ENCODE results near the gene STK32A.
A peak's percentile ranks its signal among the peaks of the same experiment; 100 is the strongest.
"Not testable (repeated sequence)": the region's sequence is repeated elsewhere in the genome, so short reads cannot be mapped to it uniquely, and the experiment has no call there.

The STK32A gene

GRCh38 chr5:147234239-147234824 is 494 bp upstream of the STK32A start:
- Mint-ChIP-seq H3K27ac (no peak overlapping the region), H3K9me3 (no peaks in the 10 kb centered on the region), H3K4me3 (peak overlapping the region; percentile 35), H3K36me3 (no peaks in the 10 kb centered on the region), H3K4me1 (peaks cover 12% of the 10 kb centered on the region)
- DNase-seq (ENCODE audit: low spot score in 2 of 2), result no peak
- ATAC-seq, result peak; percentile 31

GRCh38 chr5:147240266-147240985 is 5.6 kb downstream of the STK32A start:
- Mint-ChIP-seq H3K27ac (no peak overlapping the region), H3K4me1 (no peaks in the 10 kb centered on the region), H3K9me3 (no peaks in the 10 kb centered on the region), H3K4me3 (no peak overlapping the region), H3K36me3 (no peaks in the 10 kb centered on the region)
- ATAC-seq (no peak), DNase-seq (ENCODE audit: low spot score in 2 of 2) (no peak)

GRCh38 chr5:147243238-147243637 is 8.4 kb downstream of the STK32A start:
- not testable (repeated sequence) for ATAC-seq; H3K4me1 Mint-ChIP-seq; DNase-seq (ENCODE audit: low spot score in 2 of 2); H3K36me3 Mint-ChIP-seq; H3K4me3 Mint-ChIP-seq; H3K27ac Mint-ChIP-seq; H3K9me3 Mint-ChIP-seq

- H3K4me1 Mint-ChIP-seq, result no peaks in the 10 kb centered on the region
- no peak overlapping the region for H3K4me3 Mint-ChIP-seq
- H3K27ac Mint-ChIP-seq, result no peak overlapping the region
- peaks cover 5% of the 10 kb centered on the region for H3K9me3 Mint-ChIP-seq
- ATAC-seq (no peak), DNase-seq (ENCODE audit: low spot score in 2 of 2) (no peak)
- H3K36me3 Mint-ChIP-seq, result no peaks in the 10 kb centered on the region
Observed at GRCh38 chr5:147245381-147246165, 10.7 kb downstream of the STK32A start.

GRCh38 chr5:147248561-147248960 is 13.7 kb downstream of the STK32A start:
- H3K9me3 Mint-ChIP-seq, result peaks cover 5% of the 10 kb centered on the region
- H3K36me3 Mint-ChIP-seq, result no peaks in the 10 kb centered on the region
- DNase-seq (ENCODE audit: low spot score in 2 of 2) (no peak), ATAC-seq (no peak)
- H3K4me3 Mint-ChIP-seq, result no peak overlapping the region
- no peak overlapping the region for H3K27ac Mint-ChIP-seq
- H3K4me1 Mint-ChIP-seq, result no peaks in the 10 kb centered on the region

- Mint-ChIP-seq H3K36me3 (no peaks in the 10 kb centered on the region), H3K4me3 (no peak overlapping the region), H3K27ac (no peak overlapping the region), H3K9me3 (peaks cover 6% of the 10 kb centered on the region), H3K4me1 (no peaks in the 10 kb centered on the region)
- ATAC-seq (no peak), DNase-seq (ENCODE audit: low spot score in 2 of 2) (no peak)
Observed at GRCh38 chr5:147259837-147260236, 25.0 kb downstream of the STK32A start.

GRCh38 chr5:147267082-147267832 is 32.4 kb downstream of the STK32A start:
- no peak overlapping the region for H3K4me3 Mint-ChIP-seq
- no peaks in the 10 kb centered on the region for H3K4me1 Mint-ChIP-seq
- peaks cover 9% of the 10 kb centered on the region for H3K9me3 Mint-ChIP-seq
- DNase-seq (ENCODE audit: low spot score in 2 of 2) (no peak), ATAC-seq (no peak)
- no peak overlapping the region for H3K27ac Mint-ChIP-seq
- no peaks in the 10 kb centered on the region for H3K36me3 Mint-ChIP-seq

- no peak for DNase-seq (ENCODE audit: low spot score in 2 of 2)
- Mint-ChIP-seq H3K4me1 (no peaks in the 10 kb centered on the region), H3K4me3 (no peak overlapping the region), H3K36me3 (no peaks in the 10 kb centered on the region), H3K27ac (no peak overlapping the region), H3K9me3 (peaks cover 8% of the 10 kb centered on the region)
- no peak for ATAC-seq
Observed at GRCh38 chr5:147276497-147276896, 41.7 kb downstream of the STK32A start.

GRCh38 chr5:147286296-147286695 is 51.5 kb downstream of the STK32A start:
- H3K4me3 Mint-ChIP-seq, result no peak overlapping the region
- H3K4me1 Mint-ChIP-seq, result no peaks in the 10 kb centered on the region
- H3K9me3 Mint-ChIP-seq, result peaks cover 7% of the 10 kb centered on the region
- ATAC-seq, result no peak
- no peak for DNase-seq (ENCODE audit: low spot score in 2 of 2)
- no peaks in the 10 kb centered on the region for H3K36me3 Mint-ChIP-seq
- H3K27ac Mint-ChIP-seq, result no peak overlapping the region

- peaks cover 7% of the 10 kb centered on the region for H3K9me3 Mint-ChIP-seq
- DNase-seq (ENCODE audit: low spot score in 2 of 2), result no peak
- no peak for ATAC-seq
- H3K4me1 Mint-ChIP-seq, result no peaks in the 10 kb centered on the region
- no peak overlapping the region for H3K27ac Mint-ChIP-seq
- H3K4me3 Mint-ChIP-seq, result no peak overlapping the region
- no peaks in the 10 kb centered on the region for H3K36me3 Mint-ChIP-seq
Observed at GRCh38 chr5:147287110-147287509, 52.3 kb downstream of the STK32A start.

- DNase-seq (ENCODE audit: low spot score in 2 of 2) (no peak), ATAC-seq (no peak)
- Mint-ChIP-seq H3K27ac (no peak overlapping the region), H3K9me3 (peaks cover 3% of the 10 kb centered on the region), H3K4me1 (no peaks in the 10 kb centered on the region), H3K4me3 (no peak overlapping the region), H3K36me3 (no peaks in the 10 kb centered on the region)
Observed at GRCh38 chr5:147290261-147290660, 55.4 kb downstream of the STK32A start.

GRCh38 chr5:147303251-147303650 is 68.4 kb downstream of the STK32A start:
- Mint-ChIP-seq H3K9me3 (peaks cover 3% of the 10 kb centered on the region), H3K27ac (no peak overlapping the region), H3K4me3 (no peak overlapping the region), H3K4me1 (no peaks in the 10 kb centered on the region), H3K36me3 (no peaks in the 10 kb centered on the region)
- ATAC-seq, result no peak
- DNase-seq (ENCODE audit: low spot score in 2 of 2), result no peak

GRCh38 chr5:147303976-147304375 is 69.2 kb downstream of the STK32A start:
- DNase-seq (ENCODE audit: low spot score in 2 of 2), result no peak
- H3K4me3 Mint-ChIP-seq, result no peak overlapping the region
- no peaks in the 10 kb centered on the region for H3K4me1 Mint-ChIP-seq

GRCh38 chr5:147305147-147305546 is 70.3 kb downstream of the STK32A start:
- Mint-ChIP-seq H3K4me3 (no peak overlapping the region), H3K4me1 (no peaks in the 10 kb centered on the region)
- no peak for ATAC-seq

More at GRCh38 chr5:147303976-147304375, 69.2 kb downstream of the STK32A start:
- peaks cover 3% of the 10 kb centered on the region for H3K9me3 Mint-ChIP-seq
- H3K36me3 Mint-ChIP-seq, result no peaks in the 10 kb centered on the region
- H3K27ac Mint-ChIP-seq, result no peak overlapping the region
- no peak for ATAC-seq

GRCh38 chr5:147306351-147306750 is 71.5 kb downstream of the STK32A start:
- ATAC-seq (no peak), DNase-seq (ENCODE audit: low spot score in 2 of 2) (no peak)
- H3K27ac Mint-ChIP-seq, result no peak overlapping the region
- H3K9me3 Mint-ChIP-seq, result peaks cover 3% of the 10 kb centered on the region
- H3K4me3 Mint-ChIP-seq, result no peak overlapping the region
- H3K36me3 Mint-ChIP-seq, result no peaks in the 10 kb centered on the region
- H3K4me1 Mint-ChIP-seq, result no peaks in the 10 kb centered on the region

More at GRCh38 chr5:147305147-147305546, 70.3 kb downstream of the STK32A start:
- H3K9me3 Mint-ChIP-seq, result peaks cover 3% of the 10 kb centered on the region
- no peaks in the 10 kb centered on the region for H3K36me3 Mint-ChIP-seq
- no peak overlapping the region for H3K27ac Mint-ChIP-seq
- DNase-seq (ENCODE audit: low spot score in 2 of 2), result no peak
